ENCODE results near the gene ATP9A. TPM values are rescaled to one million over a fixed set of nuclear protein-coding genes. Genes with fewer than 3 reads are reported as not detected.
"Not testable (repeated sequence)": the region's sequence is repeated elsewhere in the genome, so short reads cannot be mapped to it uniquely, and the experiment has no call there.

Gene ATP9A
- total RNA-seq, 4 donors from 2014 or later = 17.6 to 28.2 (median 19.5) TPM

DNA sequence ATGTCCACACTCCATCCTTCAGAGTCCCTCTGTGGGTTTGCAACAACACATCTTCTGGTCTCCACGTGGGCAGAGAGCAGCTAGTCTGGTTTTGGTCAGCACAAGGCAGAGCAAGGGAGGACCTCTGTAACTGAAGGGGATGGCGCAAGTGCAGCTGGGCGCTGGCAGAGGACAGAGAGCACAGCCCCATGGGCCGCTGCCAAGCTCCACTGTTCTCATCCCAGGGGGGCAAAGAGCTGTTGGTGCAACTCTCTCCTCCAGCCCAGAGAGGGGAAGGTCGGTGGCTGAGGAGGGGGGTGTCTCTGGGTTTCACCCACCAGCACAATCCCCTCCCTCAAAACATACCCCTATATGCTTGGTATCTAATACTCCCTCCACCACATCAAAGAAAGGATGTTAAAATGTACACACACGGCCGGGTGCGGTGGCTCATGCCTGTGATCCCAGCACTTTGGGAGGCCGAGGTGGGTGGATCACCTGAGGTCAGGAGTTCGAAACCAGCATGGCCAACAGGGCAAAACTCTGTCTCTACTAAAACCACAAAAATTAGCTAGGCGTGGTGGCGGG, 9.1 kb downstream of the ATP9A start:
- no peak for DNase-seq
- H3K4me3 ChIP-seq = no peak overlapping the region
- intact Hi-C loops (cut with DNase I) = no loop called here
- no peak overlapping the region for H3K27ac ChIP-seq
- H3K27me3 ChIP-seq = no peaks in the 10 kb centered on the region
- TF ChIP-seq, protein P1, sequence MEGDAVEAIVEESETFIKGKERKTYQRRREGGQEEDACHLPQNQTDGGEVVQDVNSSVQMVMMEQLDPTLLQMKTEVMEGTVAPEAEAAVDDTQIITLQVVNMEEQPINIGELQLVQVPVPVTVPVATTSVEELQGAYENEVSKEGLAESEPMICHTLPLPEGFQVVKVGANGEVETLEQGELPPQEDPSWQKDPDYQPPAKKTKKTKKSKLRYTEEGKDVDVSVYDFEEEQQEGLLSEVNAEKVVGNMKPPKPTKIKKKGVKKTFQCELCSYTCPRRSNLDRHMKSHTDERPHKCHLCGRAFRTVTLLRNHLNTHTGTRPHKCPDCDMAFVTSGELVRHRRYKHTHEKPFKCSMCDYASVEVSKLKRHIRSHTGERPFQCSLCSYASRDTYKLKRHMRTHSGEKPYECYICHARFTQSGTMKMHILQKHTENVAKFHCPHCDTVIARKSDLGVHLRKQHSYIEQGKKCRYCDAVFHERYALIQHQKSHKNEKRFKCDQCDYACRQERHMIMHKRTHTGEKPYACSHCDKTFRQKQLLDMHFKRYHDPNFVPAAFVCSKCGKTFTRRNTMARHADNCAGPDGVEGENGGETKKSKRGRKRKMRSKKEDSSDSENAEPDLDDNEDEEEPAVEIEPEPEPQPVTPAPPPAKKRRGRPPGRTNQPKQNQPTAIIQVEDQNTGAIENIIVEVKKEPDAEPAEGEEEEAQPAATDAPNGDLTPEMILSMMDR (IDR thresholded peaks at IDR 0.05) = no peak
- no peak for TF ChIP-seq POLR2A (IDR thresholded peaks at IDR 0.05)
- 75 to 83% methylated on average over 6 to 11 of the region's 12 CpGs for WGBS, 2 donors
- no peaks in the 10 kb centered on the region for H3K36me3 ChIP-seq
- no peaks in the 10 kb centered on the region for H3K9me3 ChIP-seq
- peaks cover 0 to 38% (median 11%) of the 10 kb centered on the region in 3 donors for H3K4me1 ChIP-seq

DNA sequence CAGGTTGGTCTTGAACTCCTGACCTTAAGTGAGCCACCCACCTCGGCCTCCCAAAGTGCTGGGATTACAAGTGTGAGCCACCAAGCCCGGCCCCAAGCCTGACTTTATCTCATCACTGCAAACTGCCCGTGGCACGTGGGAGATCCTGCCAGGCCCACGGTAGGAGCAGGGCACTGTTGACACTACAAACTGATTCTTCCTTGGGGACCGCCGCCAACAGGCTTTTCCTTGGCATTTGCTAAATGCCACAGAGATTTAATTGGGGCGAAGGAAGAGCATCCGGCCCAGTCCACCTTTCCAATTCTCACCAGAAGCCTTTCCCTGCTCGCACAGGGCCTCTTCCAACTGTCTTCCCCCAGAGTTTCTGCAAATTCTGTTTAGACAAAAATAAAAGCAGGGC, 11.0 kb downstream of the ATP9A start:
- Histone ChIP-seq H3K27me3 (no peaks in the 10 kb centered on the region), H3K36me3 (no peaks in the 10 kb centered on the region), H3K27ac (peak overlapping the region in 1 of 4 donors; percentile 55), H3K4me1 (peaks cover 0 to 56% (median 19%) of the 10 kb centered on the region in 3 donors), H3K9me3 (no peaks in the 10 kb centered on the region), H3K4me3 (no peak overlapping the region)
- no peak for DNase-seq
- intact Hi-C loops (cut with DNase I) = no loop called here
- WGBS, 2 donors = 68 to 94% methylated on average over 5 of the region's 10 CpGs
- TF ChIP-seq, protein P1 (IDR thresholded peaks at IDR 0.05) = no peak
- no peak for TF ChIP-seq POLR2A (IDR thresholded peaks at IDR 0.05)

DNA sequence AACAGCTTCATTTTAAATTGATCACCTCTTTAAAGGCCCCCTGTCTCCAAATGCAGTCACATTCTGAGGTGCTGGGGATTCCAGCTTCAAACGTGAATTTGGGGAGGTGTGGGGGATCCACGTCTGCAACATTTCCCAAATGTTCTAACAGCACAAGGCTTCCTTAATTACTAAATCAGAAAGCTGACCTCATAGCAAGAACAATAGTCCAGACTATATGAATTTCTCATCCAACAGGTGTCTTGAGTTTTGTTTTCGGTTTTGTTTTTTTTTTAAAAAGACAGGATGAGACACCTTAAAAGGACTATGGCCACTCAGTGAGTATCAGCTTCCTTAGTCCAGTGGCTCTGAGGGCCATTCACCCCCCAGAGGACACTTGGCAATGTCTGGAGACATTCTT, 11.5 kb downstream of the ATP9A start:
- Histone ChIP-seq H3K9me3 (no peaks in the 10 kb centered on the region), H3K4me3 (no peak overlapping the region), H3K27me3 (no peaks in the 10 kb centered on the region), H3K36me3 (no peaks in the 10 kb centered on the region), H3K27ac (peak overlapping the region in 1 of 4 donors; percentile 55), H3K4me1 (peaks cover 0 to 61% (median 22%) of the 10 kb centered on the region in 3 donors)
- DNase-seq = no peak
- WGBS, 2 donors = 68 to 74% methylated on average over 2 to 3 of the region's 3 CpGs
- intact Hi-C loops (cut with DNase I) = no loop called here
- TF ChIP-seq POLR2A (IDR thresholded peaks at IDR 0.05) = no peak

DNA sequence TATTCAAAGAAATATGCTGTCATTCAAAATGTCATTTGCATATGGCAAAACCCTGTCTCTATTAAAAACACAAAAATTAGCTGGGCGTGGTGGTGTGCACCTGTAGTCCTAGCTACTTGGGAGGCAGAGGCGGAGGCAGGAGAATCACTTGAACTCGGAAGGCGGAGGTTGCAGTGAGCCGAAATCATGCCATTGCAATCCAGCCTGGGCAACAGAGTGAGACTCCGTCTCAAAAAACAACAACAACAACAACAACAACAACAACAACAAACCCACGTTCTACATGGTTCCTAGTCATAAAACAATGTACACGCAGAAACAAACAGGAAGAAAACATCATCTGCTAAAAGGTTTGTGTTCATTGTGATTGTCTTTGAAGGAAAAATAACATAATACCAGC, 15.0 kb downstream of the ATP9A start:
- intact Hi-C loops (cut with DNase I); H3K4me3 ChIP-seq; H3K27me3 ChIP-seq; H3K9me3 ChIP-seq; H3K36me3 ChIP-seq; DNase-seq: not testable (repeated sequence)
- peak overlapping the region in 2 of 4 donors; percentile 72 to 76 for H3K27ac ChIP-seq
- peaks cover 5 to 58% (median 27%) of the 10 kb centered on the region in 3 donors for H3K4me1 ChIP-seq
- WGBS, 2 donors = 85 to 92% methylated on average over 8 of the region's 8 CpGs

DNA sequence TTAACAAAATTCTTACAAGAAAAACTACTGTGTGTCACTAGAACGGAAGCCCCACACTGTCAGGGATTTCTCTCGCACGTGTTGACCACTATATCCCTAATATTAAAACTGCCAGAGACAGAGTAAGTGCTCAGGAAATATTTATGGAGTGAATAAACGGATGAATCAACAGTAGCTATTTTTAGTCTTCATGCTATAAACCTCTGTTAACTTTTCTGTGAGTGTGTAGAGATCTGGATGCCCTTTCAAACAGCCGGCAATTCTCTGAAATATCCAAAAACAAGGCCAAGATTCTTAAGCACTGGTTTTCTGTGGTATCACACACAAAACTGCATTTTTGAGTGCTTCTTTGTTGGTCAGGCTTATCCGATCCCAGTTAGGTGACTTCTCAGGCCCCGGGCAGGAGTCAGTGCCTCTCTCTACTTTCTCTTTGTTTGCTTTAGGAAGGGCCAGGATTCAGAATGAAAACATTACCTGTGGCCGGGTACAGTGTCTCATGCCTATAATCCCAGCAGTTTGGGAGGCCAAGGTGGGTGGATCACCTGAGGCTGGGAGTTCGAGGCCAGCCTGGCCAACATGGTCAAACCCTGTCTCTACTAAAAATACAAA, 15.7 kb downstream of the ATP9A start:
- Histone ChIP-seq H3K9me3 (no peaks in the 10 kb centered on the region), H3K4me1 (peaks cover 5 to 53% (median 27%) of the 10 kb centered on the region in 3 donors), H3K27me3 (no peaks in the 10 kb centered on the region), H3K36me3 (no peaks in the 10 kb centered on the region), H3K4me3 (no peak overlapping the region), H3K27ac (peak overlapping the region; percentile 7 to 76 (median 66))
- intact Hi-C loops (cut with DNase I) = no loop called here
- WGBS, 2 donors = 28 to 31% methylated on average over 9 of the region's 9 CpGs
- no peak for DNase-seq
- TF ChIP-seq POLR2A (IDR thresholded peaks at IDR 0.05) = no peak
- TF ChIP-seq, protein P1 (IDR thresholded peaks at IDR 0.05) = no peak

DNA sequence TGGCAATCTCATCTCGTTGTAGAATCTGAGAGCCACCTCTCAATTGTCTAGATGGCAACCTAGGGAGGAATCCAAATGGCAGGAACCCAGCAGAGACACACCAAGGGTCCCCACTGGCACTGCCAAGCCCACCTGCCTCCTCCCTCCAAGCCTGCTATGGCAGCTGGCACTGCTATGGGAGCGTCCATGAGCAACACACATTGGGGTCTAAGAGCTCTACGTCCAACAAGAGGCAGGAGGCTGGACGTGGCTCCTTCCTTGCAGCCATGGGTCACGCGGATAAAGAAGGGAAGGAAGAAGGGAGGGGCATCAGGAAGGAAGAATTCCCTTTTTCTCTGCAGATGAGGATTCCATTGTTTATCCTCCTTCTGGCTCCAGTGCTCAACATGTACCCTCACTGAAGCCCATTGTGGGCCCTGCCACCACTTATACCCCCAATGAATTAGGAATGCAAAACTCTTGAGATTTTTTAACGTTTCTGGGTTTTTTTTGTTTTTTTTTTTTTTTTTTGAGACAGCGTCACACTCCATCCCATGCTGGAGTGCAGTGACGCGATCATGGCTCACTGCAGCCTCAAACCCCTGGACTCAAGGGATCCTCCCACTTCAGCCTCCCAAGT, 17.3 kb downstream of the ATP9A start:
- WGBS, 2 donors = 81 to 82% methylated on average over 9 to 10 of the region's 10 CpGs

More for the DNA sequence above, 17.3 kb downstream of the ATP9A start:
- Histone ChIP-seq H3K9me3 (no peaks in the 10 kb centered on the region), H3K36me3 (no peaks in the 10 kb centered on the region), H3K4me3 (no peak overlapping the region), H3K27ac (peak overlapping the region; percentile 46 to 85 (median 78)), H3K27me3 (no peaks in the 10 kb centered on the region), H3K4me1 (peaks cover 5 to 47% (median 27%) of the 10 kb centered on the region in 3 donors)
- no peak for DNase-seq
- intact Hi-C loops (cut with DNase I) = no loop called here
- TF ChIP-seq, protein P1 (IDR thresholded peaks at IDR 0.05) = no peak
- no peak for TF ChIP-seq POLR2A (IDR thresholded peaks at IDR 0.05)
